Measurements from ENCODE around the gene RFX7.

GRCh38 chr15:56051676-56052075 lies 192.0 kb downstream of the RFX7 start:
- TF ChIP-seq CTCF (conservative IDR thresholded peaks at IDR 0.05; ENCODE audit: low read length) (no peak), EZH2phosphoT487 (IDR thresholded peaks at IDR 0.05; ENCODE audit: borderline replicate concordance) (no peak)

Data from Loucy (cell line).